K562 (cell line): ENCODE results near the gene YBX2. TPM values are rescaled to one million over a fixed set of nuclear protein-coding genes. Genes with fewer than 3 reads are reported as not detected.

ENCODE experiments used
- CBFA2T3 ChIP-seq: fragments of 450-650 bp; IDR thresholded peaks from 2 replicates; pipeline ENCODE4 v1.6.1; 2017
- CBX2 ChIP-seq: fragments of 200-600 bp; sonication (generic); IDR thresholded peaks from one replicate; pipeline ENCODE4 v1.6.1; 2012; ENCODE audit warnings: mild to moderate bottlenecking, low read length, inconsistent platforms; ENCODE audit not compliant: insufficient read depth, poor library complexity, severe bottlenecking
- ELF4 ChIP-seq: fragments of 450-650 bp; formaldehyde crosslinking; IDR thresholded peaks from 2 replicates; pipeline ENCODE4 v1.4.0; 2022; ENCODE audit warnings: missing genetic modification characterization
- polyA plus RNA-seq, 8 experiments: library from polyadenylated mRNA; depleted of rRNA in 4 of 8; stranded (reverse) in 5 of 8; unstranded in 3 of 8; fragments of >200 nt; fragmentation: Nextera tagmentation in 2 of 8; fragmentation: Illumina TruSeq in 1 of 8; extraction: Ambion mirVana in 2 of 8; extraction: Trizol in 1 of 8; gene quantifications; 2 replicates each; pipeline versions ENCODE4 v1.2.1 to v1.2.3, GENCODE V29; 2011 to 2014; ENCODE audit warnings: inconsistent platforms in 1 of 8, missing spikeins in 1 of 8
- total RNA-seq, 7 experiments: library from RNA; depleted of rRNA in 6 of 7; stranded (reverse); fragments of >200 nt in 6 of 7; fragmentation: Illumina TruSeq in 2 of 7; extraction: Trizol in 2 of 7; gene quantifications; 2 replicates each; pipeline versions ENCODE4 v1.2.1 to v1.2.3, GENCODE V29; 2011 to 2021; ENCODE audit warnings: low replicate concordance in 1 of 7
- TF ChIP-seq, protein P1 (sequence below), 2 experiments: fragments of 450-650 bp; IDR thresholded peaks; 2 replicates each; pipeline ENCODE4 v1.6.1; 2016; ENCODE audit warnings: mild to moderate bottlenecking in 2 of 2, borderline replicate concordance in 1 of 2, low read depth in 1 of 2, moderate library complexity in 1 of 2
- TF ChIP-seq, protein P2 (sequence below): fragments of 250-450 bp; sonication (Bioruptor Pico); IDR thresholded peaks from 2 replicates; pipeline ENCODE4 v1.5.1; 2021; ENCODE audit warnings: mild to moderate bottlenecking
- TF ChIP-seq, protein P3 (sequence below): fragments of 250-450 bp; sonication (Bioruptor Pico); IDR thresholded peaks from 2 replicates; pipeline ENCODE4 v1.8.0; 2022; ENCODE audit warnings: moderate library complexity, mild to moderate bottlenecking, inconsistent platforms

Gene YBX2
- total and polyA plus RNA-seq, 9 of the 15 experiments (the other 6 are each of a cell fraction or from before 2014, with no cell fraction given), result 0.03 to 0.59 (median 0.27) TPM; not detected in 6

DNA sequence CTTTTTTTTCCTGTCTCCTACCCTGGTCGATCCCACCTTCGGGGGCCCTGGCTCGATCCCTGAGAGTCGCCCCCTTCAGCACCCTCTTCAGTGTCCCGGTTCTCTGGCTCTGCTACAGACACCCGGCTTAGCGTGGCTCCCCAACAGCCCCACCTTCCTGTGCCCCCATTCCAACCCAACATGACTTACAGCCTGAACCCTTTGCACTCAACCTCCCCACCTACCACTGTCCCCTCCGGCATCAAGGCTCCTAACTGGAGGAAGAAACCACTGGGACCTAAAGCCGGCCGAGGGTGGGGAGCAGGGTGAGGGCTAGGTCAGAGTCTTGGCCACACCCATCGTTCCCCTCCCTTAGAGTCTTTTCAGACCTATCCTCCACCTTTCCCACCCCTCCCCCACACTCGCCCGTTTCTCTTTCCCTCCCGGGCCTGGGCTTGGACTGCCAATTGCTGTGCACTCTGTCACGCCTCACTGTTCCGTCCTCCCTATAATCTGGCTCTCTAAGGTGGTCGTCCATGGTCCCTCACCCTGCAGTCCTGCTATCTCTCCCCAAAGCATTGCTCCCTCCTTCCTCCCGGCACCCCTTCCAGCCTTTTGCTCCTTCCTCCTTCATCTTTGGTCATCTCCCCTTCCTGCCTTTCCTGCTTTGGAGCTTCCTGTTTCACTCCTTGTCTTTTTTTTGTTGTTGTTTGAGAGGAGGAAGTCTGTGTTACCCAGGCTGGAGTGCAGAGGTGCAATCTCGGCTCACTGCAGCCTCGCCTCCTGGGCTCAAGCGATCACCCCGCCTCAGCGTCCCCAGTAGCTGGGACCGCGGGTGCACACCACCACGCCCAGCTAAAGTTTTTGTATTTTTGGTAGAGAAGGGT is 31.3 kb downstream of the YBX2 start (continued):
- TF ChIP-seq, protein P1, sequence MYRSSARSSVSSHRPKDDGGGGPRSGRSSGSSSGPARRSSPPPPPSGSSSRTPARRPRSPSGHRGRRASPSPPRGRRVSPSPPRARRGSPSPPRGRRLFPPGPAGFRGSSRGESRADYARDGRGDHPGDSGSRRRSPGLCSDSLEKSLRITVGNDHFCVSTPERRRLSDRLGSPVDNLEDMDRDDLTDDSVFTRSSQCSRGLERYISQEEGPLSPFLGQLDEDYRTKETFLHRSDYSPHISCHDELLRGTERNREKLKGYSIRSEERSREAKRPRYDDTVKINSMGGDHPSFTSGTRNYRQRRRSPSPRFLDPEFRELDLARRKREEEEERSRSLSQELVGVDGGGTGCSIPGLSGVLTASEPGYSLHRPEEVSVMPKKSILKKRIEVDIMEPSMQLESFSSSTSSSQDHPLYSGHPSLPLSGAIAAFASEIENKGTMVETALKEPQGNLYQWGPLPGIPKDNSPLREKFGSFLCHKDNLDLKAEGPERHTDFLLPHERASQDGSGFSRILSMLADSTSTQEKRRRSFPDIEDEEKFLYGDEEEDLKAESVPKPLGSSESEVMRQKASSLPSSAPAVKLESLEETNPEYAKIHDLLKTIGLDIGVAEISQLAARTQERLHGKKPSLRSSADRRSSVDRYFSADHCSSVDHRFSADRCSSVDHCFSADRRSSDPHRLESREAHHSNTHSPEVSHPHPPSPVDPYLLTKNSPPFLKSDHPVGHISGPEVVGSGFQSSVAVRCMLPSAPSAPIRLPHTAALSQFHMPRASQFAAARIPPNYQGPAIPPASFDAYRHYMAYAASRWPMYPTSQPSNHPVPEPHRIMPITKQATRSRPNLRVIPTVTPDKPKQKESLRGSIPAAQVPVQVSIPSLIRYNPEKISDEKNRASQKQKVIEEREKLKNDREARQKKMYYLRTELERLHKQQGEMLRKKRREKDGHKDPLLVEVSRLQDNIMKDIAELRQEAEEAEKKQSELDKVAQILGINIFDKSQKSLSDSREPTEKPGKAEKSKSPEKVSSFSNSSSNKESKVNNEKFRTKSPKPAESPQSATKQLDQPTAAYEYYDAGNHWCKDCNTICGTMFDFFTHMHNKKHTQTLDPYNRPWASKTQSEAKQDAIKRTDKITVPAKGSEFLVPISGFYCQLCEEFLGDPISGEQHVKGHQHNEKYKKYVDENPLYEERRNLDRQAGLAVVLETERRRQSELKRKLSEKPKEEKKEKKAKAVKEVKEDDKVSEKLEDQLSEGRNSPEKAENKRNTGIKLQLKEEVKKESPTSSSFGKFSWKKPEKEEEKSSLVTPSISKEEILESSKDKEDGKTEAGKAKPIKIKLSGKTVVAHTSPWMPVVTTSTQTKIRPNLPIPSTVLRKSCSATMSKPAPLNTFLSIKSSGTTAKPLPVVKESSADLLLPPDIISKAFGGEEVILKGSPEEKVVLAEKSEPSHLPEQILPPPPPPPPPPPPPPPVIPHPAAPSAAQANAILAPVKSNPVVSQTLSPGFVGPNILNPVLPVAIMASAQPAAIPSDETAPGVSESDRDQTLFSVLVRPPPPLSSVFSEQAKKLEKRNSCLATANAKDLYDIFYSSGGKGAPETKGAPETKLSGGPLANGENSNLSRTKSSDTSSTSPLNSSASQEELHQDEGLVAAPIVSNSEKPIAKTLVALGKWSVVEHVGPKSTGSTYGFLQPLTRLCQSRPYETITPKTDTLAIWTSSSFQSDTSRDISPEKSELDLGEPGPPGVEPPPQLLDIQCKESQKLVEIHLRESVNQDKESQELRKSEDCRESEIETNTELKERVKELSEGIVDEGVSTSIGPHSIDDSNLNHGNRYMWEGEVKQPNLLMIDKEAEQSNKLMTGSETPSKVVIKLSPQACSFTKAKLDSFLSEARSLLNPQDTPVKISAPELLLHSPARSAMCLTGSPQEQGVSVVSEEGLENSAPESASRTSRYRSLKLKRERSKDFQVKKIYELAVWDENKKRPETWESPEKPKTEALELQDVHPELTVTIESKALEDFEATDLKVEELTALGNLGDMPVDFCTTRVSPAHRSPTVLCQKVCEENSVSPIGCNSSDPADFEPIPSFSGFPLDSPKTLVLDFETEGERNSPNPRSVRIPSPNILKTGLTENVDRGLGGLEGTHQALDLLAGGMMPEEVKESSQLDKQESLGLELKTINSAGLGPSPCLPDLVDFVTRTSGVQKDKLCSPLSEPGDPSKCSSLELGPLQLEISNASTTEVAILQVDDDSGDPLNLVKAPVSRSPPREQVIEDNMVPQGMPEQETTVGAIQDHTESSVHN (IDR thresholded peaks at IDR 0.05; ENCODE audit: borderline replicate concordance in 1 of 2, low read depth in 1 of 2), result peak in 1 of 2 experiments; percentile 45; a peak in 1 of 4 replicates
- TF ChIP-seq CBX2 (no peak), CBFA2T3 (peak; percentile 21; the same call in 1 of the 2 replicates), ELF4 (CRISPR knock-in tag) (peak; percentile 83)
- TF ChIP-seq, protein P2, sequence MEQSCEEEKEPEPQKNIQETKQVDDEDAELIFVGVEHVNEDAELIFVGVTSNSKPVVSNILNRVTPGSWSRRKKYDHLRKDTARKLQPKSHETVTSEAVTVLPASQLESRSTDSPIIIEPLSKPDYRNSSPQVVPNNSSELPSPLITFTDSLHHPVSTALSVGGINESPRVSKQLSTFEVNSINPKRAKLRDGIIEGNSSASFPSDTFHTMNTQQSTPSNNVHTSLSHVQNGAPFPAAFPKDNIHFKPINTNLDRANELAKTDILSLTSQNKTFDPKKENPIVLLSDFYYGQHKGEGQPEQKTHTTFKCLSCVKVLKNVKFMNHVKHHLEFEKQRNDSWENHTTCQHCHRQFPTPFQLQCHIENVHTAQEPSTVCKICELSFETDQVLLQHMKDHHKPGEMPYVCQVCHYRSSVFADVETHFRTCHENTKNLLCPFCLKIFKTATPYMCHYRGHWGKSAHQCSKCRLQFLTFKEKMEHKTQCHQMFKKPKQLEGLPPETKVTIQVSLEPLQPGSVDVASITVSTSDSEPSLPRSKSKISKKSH (CRISPR knock-in tag), result no peak
- TF ChIP-seq, protein P3, sequence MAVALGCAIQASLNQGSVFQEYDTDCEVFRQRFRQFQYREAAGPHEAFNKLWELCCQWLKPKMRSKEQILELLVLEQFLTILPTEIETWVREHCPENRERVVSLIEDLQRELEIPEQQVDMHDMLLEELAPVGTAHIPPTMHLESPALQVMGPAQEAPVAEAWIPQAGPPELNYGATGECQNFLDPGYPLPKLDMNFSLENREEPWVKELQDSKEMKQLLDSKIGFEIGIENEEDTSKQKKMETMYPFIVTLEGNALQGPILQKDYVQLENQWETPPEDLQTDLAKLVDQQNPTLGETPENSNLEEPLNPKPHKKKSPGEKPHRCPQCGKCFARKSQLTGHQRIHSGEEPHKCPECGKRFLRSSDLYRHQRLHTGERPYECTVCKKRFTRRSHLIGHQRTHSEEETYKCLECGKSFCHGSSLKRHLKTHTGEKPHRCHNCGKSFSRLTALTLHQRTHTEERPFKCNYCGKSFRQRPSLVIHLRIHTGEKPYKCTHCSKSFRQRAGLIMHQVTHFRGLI (CRISPR knock-in tag), result no peak
